ENCODE measurements around the gene PXYLP1. TPM values are rescaled to one million over a fixed set of nuclear protein-coding genes. Genes with fewer than 3 reads are reported as not detected.
"Not testable (repeated sequence)": the region's sequence is repeated elsewhere in the genome, so short reads cannot be mapped to it uniquely, and the experiment has no call there.

The PXYLP1 gene
- polyA plus RNA-seq, 3 donors, result 4.1 to 10.9 (median 5.8) TPM

- Histone ChIP-seq H2AFZ (ENCODE audit: insufficient read depth, low read depth, low read length, poor library complexity, severe bottlenecking) (peak overlapping the region; percentile 99), H3K4me3 (replicated peaks in 1 of 3; ENCODE audit: low read depth in 2 of 3, low read length in 3 of 3) (peak overlapping the region; percentile 51 to 92 (median 73)), H4K20me1 (ENCODE audit: insufficient read depth, low read length) (no peaks in the 10 kb centered on the region), H3K27ac (ENCODE audit: low read depth in 1 of 2, low read length in 2 of 2) (peak overlapping the region in 1 of 2 donors; percentile 84), H3K9ac (ENCODE audit: insufficient read depth, low read length, poor library complexity, severe bottlenecking) (peak overlapping the region; percentile 70), H3K36me3 (replicated peaks in 1 of 2; ENCODE audit: control insufficient read depth in 1 of 2, insufficient read depth in 2 of 2, low read length in 2 of 2) (no peaks in the 10 kb centered on the region), H3K79me2 (ENCODE audit: insufficient read depth, low read length) (peaks cover 4% of the 10 kb centered on the region), H3K4me1 (ENCODE audit: control insufficient read depth in 1 of 2, insufficient read depth in 2 of 2, low read length in 2 of 2) (peaks cover 10 to 16% of the 10 kb centered on the region in 2 donors), H3K9me3 (replicated peaks in 1 of 2; ENCODE audit: control insufficient read depth in 1 of 2, insufficient read depth in 1 of 2, low read length in 2 of 2) (no peaks in the 10 kb centered on the region), H3K27me3 (ENCODE audit: control insufficient read depth in 2 of 2, insufficient read depth in 2 of 2, low read length in 2 of 2) (no peaks in the 10 kb centered on the region), H3K4me2 (replicated peaks; ENCODE audit: extremely low read depth, low read length, poor library complexity, severe bottlenecking) (peak overlapping the region; percentile 87)
- peak overlapping the region; percentile 96 to 99 for H3K4me3 Mint-ChIP-seq
- H3K27ac Mint-ChIP-seq, result peak overlapping the region; percentile 88 to 97 (median 94)
- H3K4me1 Mint-ChIP-seq, result peaks cover 19% of the 10 kb centered on the region
- 92% methylated on average over 11 of the region's 16 CpGs for WGBS (ENCODE audit: insufficient coverage)
- no peak for TF ChIP-seq CTCF (IDR thresholded peaks at IDR 0.05)
- no peak for DNase-seq
- H3K27me3 Mint-ChIP-seq (ENCODE audit: low read depth in 3 of 3), result peaks cover 0 to 2% (median 0%) of the 10 kb centered on the region in 3 donors
- H3K36me3 Mint-ChIP-seq, result no peaks in the 10 kb centered on the region
- intact Hi-C loops (cut with micrococcal nuclease), result loop anchor here in 1 of 2 donors (5.0 to 10.0 kb wide), 3 partner anchors 50 to 252 kb away; no protein-coding TSS in a partner anchor
- H3K9me3 Mint-ChIP-seq, result peaks cover 0 to 4% (median 0%) of the 10 kb centered on the region in 7 donors
Measured at GRCh38 chr3:141312354-141313092, 80.9 kb downstream of the PXYLP1 start.

- H3K27me3 Mint-ChIP-seq (ENCODE audit: low read depth in 3 of 3), result peaks cover 0 to 2% (median 1%) of the 10 kb centered on the region in 3 donors
- peaks cover 4% of the 10 kb centered on the region for H3K79me2 ChIP-seq (ENCODE audit: insufficient read depth, low read length)
- peak overlapping the region in 1 of 7 donors; percentile 42 for H3K27ac Mint-ChIP-seq
- H3K4me1 Mint-ChIP-seq, result peaks cover 19% of the 10 kb centered on the region
- H3K9me3 Mint-ChIP-seq, result peaks cover 0 to 8% (median 0%) of the 10 kb centered on the region in 7 donors
- no peak overlapping the region for H3K9ac ChIP-seq (ENCODE audit: insufficient read depth, low read length, poor library complexity, severe bottlenecking)
- no peak overlapping the region for H3K4me3 Mint-ChIP-seq
- H3K9me3 ChIP-seq (replicated peaks in 1 of 2; ENCODE audit: control insufficient read depth in 1 of 2, insufficient read depth in 1 of 2, low read length in 2 of 2), result no peaks in the 10 kb centered on the region
- no peak overlapping the region for H3K4me2 ChIP-seq (replicated peaks; ENCODE audit: extremely low read depth, low read length, poor library complexity, severe bottlenecking)
- H2AFZ ChIP-seq (ENCODE audit: insufficient read depth, low read depth, low read length, poor library complexity, severe bottlenecking), result peak overlapping the region; percentile 6
- peaks cover 10 to 16% of the 10 kb centered on the region in 2 donors for H3K4me1 ChIP-seq (ENCODE audit: control insufficient read depth in 1 of 2, insufficient read depth in 2 of 2, low read length in 2 of 2)
- no peaks in the 10 kb centered on the region for H4K20me1 ChIP-seq (ENCODE audit: insufficient read depth, low read length)
- TF ChIP-seq CTCF (IDR thresholded peaks at IDR 0.05), result no peak
- H3K27ac ChIP-seq (ENCODE audit: low read depth in 1 of 2, low read length in 2 of 2), result no peak overlapping the region
- DNase-seq, result no peak
- H3K4me3 ChIP-seq (replicated peaks in 1 of 3; ENCODE audit: low read depth in 2 of 3, low read length in 3 of 3), result no peak overlapping the region
- 97% methylated on average over 7 of the region's 10 CpGs for WGBS (ENCODE audit: insufficient coverage)
- no peaks in the 10 kb centered on the region for H3K27me3 ChIP-seq (ENCODE audit: control insufficient read depth in 2 of 2, insufficient read depth in 2 of 2, low read length in 2 of 2)
- intact Hi-C loops (cut with micrococcal nuclease), result loop anchor here in 1 of 2 donors (5.0 to 10.0 kb wide), 3 partner anchors 49 to 252 kb away; no protein-coding TSS in a partner anchor
- no peaks in the 10 kb centered on the region for H3K36me3 Mint-ChIP-seq
- no peaks in the 10 kb centered on the region for H3K36me3 ChIP-seq (replicated peaks in 1 of 2; ENCODE audit: control insufficient read depth in 1 of 2, insufficient read depth in 2 of 2, low read length in 2 of 2)
Measured at GRCh38 chr3:141313093-141313683, 81.6 kb downstream of the PXYLP1 start.

GRCh38 chr3:141314415-141314814 is 82.8 kb downstream of the PXYLP1 start:
- H3K27me3 Mint-ChIP-seq (ENCODE audit: low read depth in 3 of 3); H3K27me3 ChIP-seq (ENCODE audit: control insufficient read depth in 2 of 2, insufficient read depth in 2 of 2, low read length in 2 of 2); DNase-seq; H4K20me1 ChIP-seq (ENCODE audit: insufficient read depth, low read length); H3K36me3 ChIP-seq (replicated peaks in 1 of 2; ENCODE audit: control insufficient read depth in 1 of 2, insufficient read depth in 2 of 2, low read length in 2 of 2); H3K9ac ChIP-seq (ENCODE audit: insufficient read depth, low read length, poor library complexity, severe bottlenecking); H3K36me3 Mint-ChIP-seq; H3K27ac Mint-ChIP-seq; H2AFZ ChIP-seq (ENCODE audit: insufficient read depth, low read depth, low read length, poor library complexity, severe bottlenecking); H3K27ac ChIP-seq (ENCODE audit: low read depth in 1 of 2, low read length in 2 of 2); H3K4me3 Mint-ChIP-seq; H3K9me3 Mint-ChIP-seq; H3K9me3 ChIP-seq (replicated peaks in 1 of 2; ENCODE audit: control insufficient read depth in 1 of 2, insufficient read depth in 1 of 2, low read length in 2 of 2); H3K4me3 ChIP-seq (replicated peaks in 1 of 3; ENCODE audit: low read depth in 2 of 3, low read length in 3 of 3); H3K4me2 ChIP-seq (replicated peaks; ENCODE audit: extremely low read depth, low read length, poor library complexity, severe bottlenecking); H3K79me2 ChIP-seq (ENCODE audit: insufficient read depth, low read length): not testable (repeated sequence)
- H3K4me1 Mint-ChIP-seq, result peaks cover 16% of the 10 kb centered on the region
- no CpG with 5 or more reads among the region's 4 CpGs for WGBS (ENCODE audit: insufficient coverage)
- intact Hi-C loops (cut with micrococcal nuclease), result loop anchor here in 1 of 2 donors (5.0 to 10.0 kb wide), 3 partner anchors 48 to 250 kb away; no protein-coding TSS in a partner anchor
- peaks cover 10 to 16% of the 10 kb centered on the region in 2 donors for H3K4me1 ChIP-seq (ENCODE audit: control insufficient read depth in 1 of 2, insufficient read depth in 2 of 2, low read length in 2 of 2)
